GM21381 (cell line): ENCODE results near the gene TRMT44.

Experiments used
- ATAC-seq: cut with Tn5 transposase; IDR thresholded peaks from one replicate; pipeline ENCODE4 v1.9.1; 2021; ENCODE audit warnings: mild to moderate bottlenecking, moderate library complexity; ENCODE audit not compliant: unreplicated experiment

The TRMT44 gene

GRCh38 chr4:8434251-8435073 lies 6.1 kb upstream of the TRMT44 start:
- ATAC-seq = no peak

- peak; percentile 44 for ATAC-seq
Observed at GRCh38 chr4:8435656-8436121, 4.9 kb upstream of the TRMT44 start.

- no peak for ATAC-seq
Observed at GRCh38 chr4:8437281-8437680, 3.3 kb upstream of the TRMT44 start.

DNA sequence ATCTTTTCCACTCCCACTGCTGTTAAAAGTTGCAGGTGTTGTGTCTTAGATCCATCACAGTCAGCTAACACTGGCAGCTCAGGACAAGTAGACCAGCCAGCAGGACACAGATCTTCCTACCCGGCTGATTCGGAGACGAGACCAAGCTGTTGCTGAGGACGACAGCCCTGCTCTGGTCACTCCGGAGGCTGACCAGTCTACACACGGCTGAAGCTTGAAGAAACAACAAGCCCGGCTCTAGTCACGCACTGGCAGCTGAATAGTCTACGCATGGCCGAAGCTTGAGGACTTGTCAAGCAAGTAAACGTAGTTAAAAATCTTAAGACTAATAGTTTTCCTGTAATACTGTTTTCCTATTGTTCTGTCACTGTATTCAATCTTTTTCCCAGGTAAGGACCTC lies 1.8 kb upstream of the TRMT44 start:
- ATAC-seq = no peak

GRCh38 chr4:8439168-8439567 lies 1.4 kb upstream of the TRMT44 start:
- no peak for ATAC-seq

GRCh38 chr4:8439914-8440491 lies 574 bp upstream of the TRMT44 start:
- peak; percentile 21 for ATAC-seq

- no peak for ATAC-seq
Observed at GRCh38 chr4:8441499-8442091, 1.0 kb downstream of the TRMT44 start.

DNA sequence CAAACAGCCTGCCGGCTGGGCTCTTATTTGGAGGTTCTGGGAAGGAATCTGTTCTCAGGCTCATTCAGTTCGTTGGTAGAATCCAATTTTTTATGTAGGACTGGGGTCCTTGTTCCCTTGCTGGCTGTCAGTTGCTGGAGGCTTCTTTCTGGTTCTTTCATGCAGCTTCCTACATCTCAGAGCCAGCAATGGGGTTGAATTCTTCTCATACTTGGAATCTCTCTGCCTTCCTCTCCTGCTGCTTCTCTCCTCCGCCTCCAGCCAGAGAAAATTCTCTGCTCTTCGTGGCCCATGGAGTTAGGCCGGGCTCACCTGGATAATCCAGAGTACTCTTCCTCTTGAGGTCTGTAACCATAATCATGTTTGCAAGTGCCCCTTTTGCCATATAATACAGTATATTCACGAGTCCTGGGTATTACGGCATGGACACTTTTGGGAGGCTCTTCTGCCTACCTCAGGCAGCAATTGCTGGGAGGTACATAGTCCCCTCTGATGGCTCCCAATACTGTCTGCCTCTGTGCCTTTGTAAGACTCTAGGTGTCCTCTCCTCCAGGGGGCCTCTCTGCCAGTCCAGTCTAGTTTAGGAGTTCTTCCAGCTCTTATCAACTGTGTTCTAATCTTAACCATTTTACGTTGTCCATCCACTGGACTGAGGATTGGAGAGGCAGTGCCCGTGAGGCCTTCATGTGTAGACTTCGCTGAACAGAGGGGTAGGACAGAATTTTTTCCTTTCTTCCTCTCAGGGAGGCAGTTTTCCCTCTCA lies 2.2 kb downstream of the TRMT44 start:
- ATAC-seq = no peak

- ATAC-seq = no peak
Observed at GRCh38 chr4:8443801-8444200, 3.2 kb downstream of the TRMT44 start.

GRCh38 chr4:8446122-8446521 lies 5.5 kb downstream of the TRMT44 start:
- no peak for ATAC-seq

- no peak for ATAC-seq
Observed at GRCh38 chr4:8451440-8452182, 11.0 kb downstream of the TRMT44 start.

DNA sequence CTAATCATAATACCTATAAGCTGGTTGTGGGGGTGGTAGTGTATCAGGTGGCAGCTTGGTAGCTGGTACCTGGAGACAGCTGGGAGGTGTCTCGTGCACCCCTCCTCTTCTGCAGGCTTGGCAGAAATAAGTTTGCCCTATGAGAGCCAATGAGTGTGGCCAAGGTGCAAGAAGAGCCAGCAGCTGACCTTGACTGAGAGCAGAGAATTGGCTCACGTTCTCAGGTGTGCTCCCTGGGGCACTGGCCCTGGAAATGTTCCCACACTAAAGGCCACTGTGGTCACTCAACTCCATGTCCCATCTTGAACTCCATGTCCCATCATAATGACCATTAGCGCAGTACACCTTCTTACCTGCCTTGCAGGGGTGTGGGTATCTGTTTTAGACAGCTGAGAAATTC lies 13.4 kb downstream of the TRMT44 start:
- ATAC-seq = no peak

DNA sequence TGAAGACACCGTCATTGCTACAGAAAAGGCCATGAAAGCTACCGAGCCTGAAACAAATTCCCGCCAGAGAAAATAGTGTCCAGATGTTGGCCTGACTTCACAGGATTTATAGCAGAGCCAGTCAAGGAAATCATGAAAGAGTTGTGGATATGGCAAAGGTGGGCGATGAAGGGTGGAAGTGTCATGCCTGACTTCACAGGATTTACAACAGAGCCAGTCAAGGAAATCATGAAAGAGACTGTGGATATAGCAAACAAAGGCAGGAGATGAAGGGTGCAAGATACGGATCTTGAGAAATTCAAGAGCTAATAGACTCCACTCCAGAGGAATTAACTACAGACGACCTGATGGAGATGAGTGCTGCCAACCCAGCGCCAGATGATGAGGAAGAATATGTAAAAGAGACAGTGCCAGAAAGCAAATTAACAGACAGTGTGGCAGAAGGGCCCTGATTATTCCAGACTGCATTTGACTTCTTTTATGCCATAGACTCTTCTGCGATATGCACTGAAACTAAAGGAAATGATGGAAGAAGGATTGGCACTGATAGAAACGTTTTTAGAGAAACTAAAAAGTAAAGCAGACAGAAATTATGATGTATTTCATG lies 17.2 kb downstream of the TRMT44 start:
- ATAC-seq = no peak

- ATAC-seq = no peak
Observed at GRCh38 chr4:8459867-8460445, 19.4 kb downstream of the TRMT44 start.

DNA sequence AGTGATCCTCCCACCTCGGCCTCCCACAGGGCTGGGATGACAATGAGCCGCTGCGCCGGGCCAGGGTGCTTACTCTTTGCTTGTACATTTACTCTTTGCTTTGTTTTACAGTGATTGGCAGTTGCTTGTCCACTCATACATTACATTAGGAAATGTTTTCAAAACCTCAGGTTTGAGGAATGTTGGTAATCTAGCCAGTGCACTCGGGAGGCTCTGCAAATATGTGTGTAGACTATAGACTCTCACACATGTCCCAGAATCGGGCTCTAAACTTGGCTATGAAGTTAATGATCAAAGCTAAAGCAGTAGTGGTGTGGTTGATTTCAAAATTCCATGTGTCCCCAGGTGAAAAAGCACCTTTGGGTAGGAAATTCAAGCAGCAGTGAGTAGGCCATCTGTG lies 20.5 kb downstream of the TRMT44 start:
- ATAC-seq = no peak

DNA sequence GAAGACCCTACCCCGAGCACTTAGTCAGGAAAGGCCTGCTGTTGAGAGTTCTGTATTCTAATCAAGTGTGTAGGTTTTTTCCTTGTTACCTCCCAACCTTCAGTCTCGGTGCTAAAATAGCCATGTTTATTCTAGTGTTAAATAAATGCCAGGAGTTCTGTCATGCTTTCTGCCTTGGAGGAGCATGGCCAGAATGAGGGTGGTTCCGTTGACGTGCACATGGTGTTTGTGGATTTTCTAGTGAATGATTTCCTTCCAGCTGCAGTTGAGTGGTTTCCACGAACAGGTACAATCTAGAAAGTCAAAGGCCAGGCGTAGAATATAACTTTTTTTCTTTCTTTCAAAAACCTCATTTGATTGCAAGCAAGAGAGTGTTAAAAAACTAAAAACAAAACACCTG lies 21.0 kb downstream of the TRMT44 start:
- ATAC-seq = no peak

DNA sequence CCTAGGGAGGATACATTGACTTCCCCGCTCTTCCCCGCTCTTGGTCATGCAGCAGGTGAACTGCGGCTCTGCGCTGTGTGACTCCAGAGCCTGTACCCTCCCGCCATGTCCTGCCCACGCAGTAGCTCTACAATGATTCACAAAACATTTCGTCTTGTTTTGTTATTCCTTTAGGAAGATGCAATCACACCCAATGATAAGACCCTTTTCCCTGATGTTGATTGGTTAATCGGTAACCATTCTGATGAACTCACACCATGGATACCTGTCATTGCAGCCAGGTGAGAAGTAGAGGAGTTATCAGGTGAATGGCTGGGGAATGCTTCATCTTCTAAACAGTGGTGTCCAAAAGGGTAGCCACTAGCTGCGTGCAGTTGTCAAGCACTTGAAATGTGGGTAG lies 23.2 kb downstream of the TRMT44 start:
- ATAC-seq = no peak

DNA sequence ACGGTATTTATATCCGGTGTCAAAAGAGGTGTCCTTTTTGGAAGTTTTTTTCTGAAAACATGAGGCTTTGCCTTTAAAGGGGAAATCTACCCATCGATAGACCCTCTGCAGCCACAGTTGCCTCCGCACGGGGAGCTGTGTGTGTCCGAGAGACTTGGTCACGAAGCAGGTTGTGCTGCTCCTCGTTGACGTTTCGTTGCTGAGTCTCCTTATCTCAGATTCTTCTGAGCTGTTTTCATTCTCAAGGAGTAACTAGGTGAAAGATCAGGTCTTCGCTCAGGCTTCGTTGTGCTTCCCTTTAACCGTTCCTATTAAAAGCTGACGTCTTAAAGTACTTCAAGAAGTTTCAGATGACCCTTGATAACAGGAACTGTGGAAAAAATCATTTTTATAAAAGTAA lies 23.8 kb downstream of the TRMT44 start:
- ATAC-seq = no peak

DNA sequence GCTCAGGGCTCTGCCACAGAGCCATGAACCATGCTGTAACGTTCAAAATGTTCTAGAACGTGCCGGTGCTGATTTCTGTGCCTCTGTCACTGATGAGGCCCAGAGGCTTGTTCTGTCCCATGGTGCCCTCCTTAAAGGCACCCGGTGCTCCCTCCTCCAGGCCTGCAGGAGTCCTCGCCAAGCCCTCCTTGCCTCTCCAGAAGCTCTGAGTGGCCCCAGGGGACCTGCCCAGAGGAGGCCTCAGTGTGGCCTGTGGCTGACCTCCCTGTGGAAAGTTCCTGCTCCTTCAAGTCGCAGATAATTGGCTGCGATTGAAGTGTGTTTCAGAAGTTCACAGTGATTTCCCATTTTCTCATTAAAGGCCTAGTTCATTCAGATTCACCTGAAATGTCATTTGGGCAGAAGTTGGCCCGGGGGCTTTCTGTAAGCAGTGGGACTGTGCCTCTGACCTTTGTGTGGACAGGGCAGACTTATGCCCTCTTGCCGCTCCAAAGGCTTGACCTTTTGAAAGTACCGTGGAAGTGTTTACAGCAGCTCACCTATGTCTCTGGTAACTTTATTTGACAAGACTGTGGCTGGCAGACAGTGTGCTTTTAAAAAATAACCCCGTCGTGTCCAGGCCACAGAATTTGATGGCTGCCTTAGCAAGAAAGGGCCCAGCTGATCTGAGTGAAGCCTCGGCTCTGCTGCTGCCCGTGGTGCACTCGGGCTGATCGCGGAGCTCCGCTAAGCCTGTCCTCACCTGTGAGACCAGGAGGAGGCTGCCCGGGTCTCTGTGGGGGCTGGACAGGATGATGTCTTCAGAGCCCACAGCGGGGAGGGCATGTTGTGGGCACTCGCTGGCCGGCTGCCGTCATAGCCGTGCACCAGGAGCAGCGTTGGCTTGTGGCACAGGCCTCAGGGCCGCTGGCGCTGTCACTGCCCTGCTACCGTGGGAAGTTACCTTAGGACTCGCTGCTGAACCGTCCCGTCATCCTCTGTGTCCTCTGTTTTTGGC lies 25.3 kb downstream of the TRMT44 start:
- no peak for ATAC-seq
